Measurements from ENCODE around the gene ACOX1. TPM values are rescaled to one million over a fixed set of nuclear protein-coding genes. Genes with fewer than 3 reads are reported as not detected.

Gene ACOX1
- total and polyA plus RNA-seq, 2 of the 13 experiments (the other 11 are each of a cell fraction or from before 2014, with no cell fraction given): 86.4 to 120 TPM

DNA sequence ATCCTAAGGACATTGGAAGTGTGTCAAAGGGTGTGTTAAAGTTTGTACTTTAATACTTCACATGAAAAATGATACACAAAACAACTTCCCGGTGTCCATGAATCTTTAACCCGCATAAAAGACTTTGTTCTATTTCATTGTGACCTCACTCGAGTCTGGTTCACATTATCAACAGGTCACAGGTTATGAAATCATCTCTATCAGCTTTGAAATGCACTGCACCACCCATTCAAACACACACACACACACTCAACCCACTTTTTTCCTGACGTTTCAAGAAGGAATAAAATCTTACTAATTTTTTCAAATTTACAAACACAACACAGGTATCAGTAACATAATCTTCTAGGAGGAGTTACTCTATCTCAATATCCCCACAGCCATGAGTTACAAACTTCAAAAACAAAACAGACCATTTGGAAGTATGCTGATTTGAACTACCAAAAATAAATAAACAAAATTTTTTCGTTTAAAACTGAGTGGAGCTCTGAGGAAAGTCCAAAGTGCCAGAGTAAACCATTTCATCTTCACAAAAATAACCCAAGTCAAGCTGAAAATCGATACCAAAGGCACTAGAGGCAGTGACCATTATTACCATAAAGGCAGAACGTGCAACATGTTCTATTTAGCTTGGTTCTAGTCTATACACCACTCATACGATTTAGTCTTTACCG, 2.7 kb downstream of the ACOX1 start (continued):
- TF ChIP-seq ARID5B (CRISPR knock-in tag; IDR thresholded peaks at IDR 0.05) (peak; percentile 78), ZFX (CRISPR knock-in tag; IDR thresholded peaks at IDR 0.05; ENCODE audit: low read depth) (no peak), NFIC (IDR thresholded peaks at IDR 0.05; ENCODE audit: low read length) (peak; percentile 78), XBP1 (CRISPR knock-in tag; IDR thresholded peaks at IDR 0.05) (no peak), JUND (CRISPR knock-in tag; IDR thresholded peaks at IDR 0.05) (no peak), ZNF484 (CRISPR knock-in tag; IDR thresholded peaks at IDR 0.05; ENCODE audit: borderline replicate concordance, low read depth) (no peak), KDM6A (CRISPR knock-in tag; IDR thresholded peaks at IDR 0.05; ENCODE audit: low read depth) (peak; percentile 87), AHR (CRISPR knock-in tag; IDR thresholded peaks at IDR 0.05) (no peak), ATF1 (CRISPR knock-in tag; IDR thresholded peaks at IDR 0.05) (peak; percentile 53), POLR2A (IDR thresholded peaks at IDR 0.05; ENCODE audit: insufficient read depth in 1 of 2, low read depth in 2 of 2, low read length in 2 of 2) (peak in 1 of 2 experiments; percentile 41; a peak in 1 of 4 replicates), PATZ1 (CRISPR knock-in tag; IDR thresholded peaks at IDR 0.05) (0 out of 2 replicates have a peak, but pooled peaks have one; percentile 17), ZNF414 (CRISPR knock-in tag; IDR thresholded peaks at IDR 0.05) (0 out of 2 replicates have a peak, but pooled peaks have one; percentile 25), SALL2 (CRISPR knock-in tag; IDR thresholded peaks at IDR 0.05) (no peak), TMF1 (CRISPR knock-in tag; IDR thresholded peaks at IDR 0.05; ENCODE audit: low read depth) (peak; percentile 58; the same call in 1 of the 2 replicates), RXRB (CRISPR knock-in tag; IDR thresholded peaks at IDR 0.05; ENCODE audit: borderline replicate concordance) (peak; percentile 82), HNF4A (CRISPR knock-in tag; IDR thresholded peaks at IDR 0.05) (peak; percentile 79), ZFP36L1 (CRISPR knock-in tag; IDR thresholded peaks at IDR 0.05) (peak; percentile 31; the same call in 1 of the 2 replicates), ZNF546 (CRISPR knock-in tag; conservative IDR thresholded peaks at IDR 0.05) (no peak), ZNF468 (CRISPR knock-in tag; IDR thresholded peaks at IDR 0.05) (no peak), ZNF24 (IDR thresholded peaks at IDR 0.05) (no peak)
- TF ChIP-seq, protein P1, sequence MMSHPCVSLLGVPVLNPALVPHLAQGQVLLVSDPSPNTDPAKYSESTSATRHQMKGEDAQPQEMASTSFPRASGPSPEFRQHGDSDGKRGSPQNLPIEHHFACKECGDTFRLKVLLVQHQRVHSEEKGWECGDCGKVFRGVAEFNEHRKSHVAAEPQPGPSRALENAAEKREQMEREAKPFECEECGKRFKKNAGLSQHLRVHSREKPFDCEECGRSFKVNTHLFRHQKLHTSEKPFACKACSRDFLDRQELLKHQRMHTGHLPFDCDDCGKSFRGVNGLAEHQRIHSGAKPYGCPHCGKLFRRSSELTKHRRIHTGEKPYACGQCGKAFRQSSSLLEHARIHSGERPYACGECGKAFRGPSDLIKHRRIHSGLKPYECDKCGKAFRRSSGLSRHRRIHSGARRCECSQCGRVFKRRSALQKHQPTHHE (CRISPR knock-in tag; IDR thresholded peaks at IDR 0.05; ENCODE audit: borderline replicate concordance): no peak
- TF ChIP-seq, protein P2, sequence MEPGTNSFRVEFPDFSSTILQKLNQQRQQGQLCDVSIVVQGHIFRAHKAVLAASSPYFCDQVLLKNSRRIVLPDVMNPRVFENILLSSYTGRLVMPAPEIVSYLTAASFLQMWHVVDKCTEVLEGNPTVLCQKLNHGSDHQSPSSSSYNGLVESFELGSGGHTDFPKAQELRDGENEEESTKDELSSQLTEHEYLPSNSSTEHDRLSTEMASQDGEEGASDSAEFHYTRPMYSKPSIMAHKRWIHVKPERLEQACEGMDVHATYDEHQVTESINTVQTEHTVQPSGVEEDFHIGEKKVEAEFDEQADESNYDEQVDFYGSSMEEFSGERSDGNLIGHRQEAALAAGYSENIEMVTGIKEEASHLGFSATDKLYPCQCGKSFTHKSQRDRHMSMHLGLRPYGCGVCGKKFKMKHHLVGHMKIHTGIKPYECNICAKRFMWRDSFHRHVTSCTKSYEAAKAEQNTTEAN (CRISPR knock-in tag; conservative IDR thresholded peaks at IDR 0.05): peak; percentile 96
